NCI-H2081 (cell line): Measurements from ENCODE around the gene STIP1.

Experiments used
- DNase-seq, 2 experiments: peaks; one replicate each; lab custom pipeline; 2025; lab: John Stamatoyannopoulos, UW

Gene STIP1

DNA sequence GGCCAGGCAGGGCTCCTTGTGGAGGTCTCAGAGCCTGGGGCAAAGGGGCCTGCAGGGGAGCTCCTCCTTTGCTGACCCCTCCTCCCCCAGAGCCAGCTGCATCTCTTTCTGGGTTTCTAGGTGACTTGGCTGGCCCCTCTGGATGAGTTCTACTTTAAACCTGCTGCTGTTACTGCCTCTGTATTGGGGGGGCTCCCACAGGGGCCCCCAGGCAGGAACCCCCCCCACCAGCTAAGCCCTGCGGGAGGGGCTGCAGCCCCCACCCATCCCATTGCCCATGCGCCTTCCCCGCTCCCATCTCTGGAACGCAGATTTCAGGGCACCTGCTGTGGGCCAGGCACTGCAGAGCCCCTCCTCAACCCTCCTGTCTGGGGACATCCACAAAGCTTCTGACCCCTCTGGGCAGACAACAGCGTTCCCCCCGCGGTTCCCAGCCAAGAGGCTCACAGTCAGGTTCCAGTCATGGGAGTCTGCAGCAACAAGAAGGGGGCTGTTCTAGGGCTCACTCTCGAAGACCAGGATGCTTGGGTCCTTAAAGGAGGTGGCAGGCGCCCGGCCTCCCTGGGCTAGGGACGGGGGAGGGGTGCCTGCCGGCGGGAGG, 64.5 kb downstream of the STIP1 start:
- DNase-seq, result no peak

GRCh38 chr11:64251016-64251752, 65.2 kb downstream of the STIP1 start, which contains the start of gene PLCB3:
Gene PLCB3 (plus strand): TSS chr11:64251530. CDS start chr11:64251650, 120 bp downstream.
- DNase-seq, result peak; percentile 19 to 31

- no peak for DNase-seq
These were observed 65.7 kb downstream of the STIP1 start for GRCh38 chr11:64251753-64252002.

DNA sequence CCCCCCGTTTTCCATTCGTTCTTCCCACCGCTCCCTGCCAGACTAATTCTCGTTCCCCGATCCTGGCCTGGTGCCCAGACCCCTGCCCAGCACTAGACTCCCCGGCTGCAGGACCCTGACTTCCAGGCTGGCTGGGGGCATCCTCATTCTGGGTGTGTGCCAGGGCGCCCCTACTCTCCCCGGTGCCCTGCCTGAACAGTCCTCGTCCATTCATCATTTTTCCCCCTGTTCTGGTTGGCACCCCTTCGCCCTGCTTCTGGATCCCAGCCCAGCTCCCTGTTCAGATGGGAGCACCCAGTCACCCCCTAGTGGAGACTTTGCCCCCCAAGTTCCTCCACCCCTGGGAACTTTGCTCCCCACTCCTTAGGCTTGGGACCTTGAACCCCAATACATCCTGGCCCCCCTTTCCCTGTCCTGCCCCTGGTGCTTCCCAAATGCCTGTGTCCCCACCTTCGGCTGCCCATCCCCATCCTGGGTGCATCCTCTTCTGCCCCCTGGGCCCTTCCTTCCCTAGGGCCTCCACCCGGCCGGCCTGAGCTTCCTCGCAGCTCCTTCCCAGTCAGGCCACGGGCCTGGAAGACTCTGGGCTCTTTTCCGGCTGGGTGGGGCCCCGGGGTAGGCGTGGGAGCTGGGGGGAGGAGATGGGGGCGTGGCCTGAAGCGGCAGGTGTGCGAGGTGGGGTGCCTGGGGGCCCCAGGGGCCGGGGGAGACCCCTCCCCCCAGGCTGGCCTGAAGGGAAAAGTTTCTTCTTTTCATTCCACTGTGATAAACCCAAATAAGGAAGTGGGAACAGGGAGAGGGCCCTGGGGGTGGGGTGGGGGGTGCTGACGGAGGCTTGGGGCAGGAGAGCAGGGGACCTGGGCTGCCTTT, 66.3 kb downstream of the STIP1 start:
- peak in 1 of 2 experiments; percentile 20 for DNase-seq

DNA sequence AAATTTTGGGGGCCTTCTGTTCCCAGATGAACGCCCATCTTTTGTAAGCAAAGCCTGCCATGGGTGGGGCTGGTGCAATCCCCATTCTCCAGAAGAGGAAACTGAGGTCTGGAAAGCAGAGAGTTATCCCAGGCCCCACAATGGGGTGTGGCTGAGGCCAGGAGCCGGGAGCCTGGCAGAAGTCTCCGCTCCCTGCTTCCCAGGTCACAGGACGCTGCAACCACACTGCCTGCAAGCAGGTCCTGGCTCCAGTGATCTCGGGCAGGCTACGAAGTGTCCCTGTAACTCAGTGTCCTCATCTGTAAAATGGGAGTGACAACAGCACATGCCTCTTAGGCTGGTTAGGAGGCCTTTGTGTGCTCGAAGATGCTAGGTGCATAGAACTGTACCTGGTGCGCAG, 67.1 kb downstream of the STIP1 start:
- no peak for DNase-seq

DNA sequence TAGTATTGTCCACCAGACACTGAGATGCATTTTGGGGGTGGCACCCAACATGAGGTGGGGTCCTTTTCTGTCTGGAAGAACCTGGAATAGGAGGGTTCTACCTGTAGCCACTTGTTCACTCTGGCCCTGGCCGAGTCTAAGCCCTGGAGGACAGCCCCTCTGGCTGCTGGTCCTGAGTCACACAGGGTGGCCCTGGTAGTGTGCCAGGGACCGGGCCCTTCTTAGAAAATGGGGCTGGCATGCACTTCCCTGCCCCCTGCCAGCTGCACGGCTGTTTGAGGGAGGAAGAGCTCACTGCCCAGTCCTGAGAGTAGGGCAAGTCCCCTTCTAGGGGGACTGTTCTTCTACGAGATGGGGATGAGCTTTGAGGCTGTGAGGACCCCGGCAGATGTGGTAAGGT, 67.5 kb downstream of the STIP1 start:
- no peak for DNase-seq
